HG03196 (cell line): ENCODE results near the gene GTPBP3.
"Not testable (repeated sequence)": the region's sequence is repeated elsewhere in the genome, so short reads cannot be mapped to it uniquely, and the experiment has no call there.

Experiments
- ATAC-seq: cut with Tn5 transposase; IDR thresholded peaks from one replicate; pipeline ENCODE4 v1.9.1; 2021; ENCODE audit not compliant: unreplicated experiment

The GTPBP3 gene

DNA sequence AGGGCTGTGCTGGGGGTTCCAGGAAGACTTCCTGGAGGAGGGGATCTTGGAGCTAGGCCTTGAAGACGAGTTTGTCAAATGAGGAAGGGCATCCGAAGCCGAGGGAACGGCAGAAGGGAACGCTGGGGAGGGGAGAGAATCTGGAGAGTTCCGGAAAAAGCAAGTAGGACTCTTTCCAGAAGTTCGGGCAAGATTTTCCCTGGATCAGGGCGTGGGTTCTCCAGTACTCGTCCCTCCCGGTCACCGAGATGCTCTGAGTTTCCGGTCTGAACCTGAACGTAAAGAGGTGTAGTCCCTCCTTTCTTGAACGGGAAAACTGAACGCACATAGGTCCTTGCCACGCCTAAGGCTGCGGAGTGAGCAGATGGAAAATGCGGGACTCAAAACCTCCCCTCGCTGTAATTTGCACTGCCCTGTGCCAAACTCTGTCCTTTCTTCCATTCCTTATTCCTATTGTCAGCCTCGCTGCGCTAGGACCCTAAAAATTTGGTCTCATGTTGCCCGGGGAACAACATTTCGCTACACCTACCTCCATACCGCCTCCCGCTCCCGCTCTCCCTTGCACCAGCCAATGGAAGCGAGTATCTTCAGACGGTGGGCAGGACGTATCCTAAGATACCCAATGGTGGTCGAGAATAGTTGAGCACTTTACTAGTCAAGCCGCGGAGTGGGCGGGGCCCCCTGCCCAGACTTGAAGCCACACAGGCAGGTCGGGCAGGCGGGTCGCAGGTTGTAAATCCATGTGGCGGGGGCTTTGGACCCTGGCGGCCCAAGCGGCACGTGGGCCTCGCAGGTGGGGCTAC, at the start of gene GTPBP3:
Gene GTPBP3, plus strand, starts transcription at position 682 of the 803 bp plus-strand sequence. Its CDS starts 59 bp downstream, at position 741.
- ATAC-seq: peak; percentile 75

DNA sequence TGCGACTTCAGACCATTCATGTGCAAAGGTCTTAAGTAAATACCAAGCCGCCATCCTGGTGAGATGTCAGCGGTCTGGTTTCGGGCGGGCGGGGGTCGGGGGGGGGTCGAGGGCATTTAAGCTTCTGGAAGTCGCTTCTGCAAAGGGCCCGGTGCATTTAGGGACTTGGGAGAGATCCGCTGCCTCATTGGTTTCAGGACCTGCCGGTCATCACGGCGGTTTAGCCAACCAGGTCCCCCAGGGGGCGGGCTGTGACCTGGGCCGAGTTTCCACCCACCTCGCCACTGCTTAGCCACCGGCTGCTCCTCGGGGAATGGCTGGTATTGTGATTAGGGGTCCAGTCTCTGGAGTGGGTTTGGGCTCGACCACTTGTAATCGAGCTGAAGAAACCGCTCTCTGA, 47.9 kb upstream of the GTPBP3 start:
- no peak for ATAC-seq

DNA sequence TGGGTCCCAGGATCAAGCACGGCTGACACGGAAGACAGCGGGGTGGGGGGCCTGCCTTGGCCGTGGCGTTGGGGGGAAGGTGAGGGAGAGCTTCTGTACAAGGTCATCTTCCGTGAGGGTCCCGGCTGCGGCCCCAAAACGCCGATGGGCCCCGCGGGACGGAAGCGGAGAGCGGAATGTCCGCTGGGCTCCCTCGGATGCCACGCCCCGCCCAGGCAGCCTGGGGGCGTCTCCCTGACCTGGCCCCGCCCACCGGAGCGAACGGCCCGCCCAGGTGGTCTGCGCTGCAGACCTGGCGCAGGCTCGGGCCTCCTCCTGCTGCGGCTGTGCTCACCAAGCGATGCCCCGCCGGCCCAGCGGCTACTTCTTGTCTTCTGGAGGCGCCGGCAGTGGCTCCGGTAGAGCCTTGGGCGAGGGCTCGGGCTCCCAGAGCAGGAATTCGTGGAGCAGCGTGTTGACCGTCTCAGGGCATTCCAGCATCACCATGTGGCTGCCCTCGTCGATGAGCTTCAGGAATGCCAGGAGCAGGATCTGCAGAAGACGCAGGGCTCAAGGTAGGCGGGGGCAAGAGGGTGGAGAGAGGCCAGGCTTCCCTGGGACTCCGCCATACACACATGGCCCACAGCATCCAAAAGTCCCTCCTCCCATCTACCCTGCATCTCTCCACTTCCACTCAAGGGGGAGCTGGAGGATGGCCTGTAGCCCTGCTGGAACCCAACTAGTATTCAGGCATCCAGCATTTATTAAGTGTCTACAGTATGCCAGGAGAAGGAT, 44.9 kb upstream of the GTPBP3 start:
- peak; percentile 76 for ATAC-seq

DNA sequence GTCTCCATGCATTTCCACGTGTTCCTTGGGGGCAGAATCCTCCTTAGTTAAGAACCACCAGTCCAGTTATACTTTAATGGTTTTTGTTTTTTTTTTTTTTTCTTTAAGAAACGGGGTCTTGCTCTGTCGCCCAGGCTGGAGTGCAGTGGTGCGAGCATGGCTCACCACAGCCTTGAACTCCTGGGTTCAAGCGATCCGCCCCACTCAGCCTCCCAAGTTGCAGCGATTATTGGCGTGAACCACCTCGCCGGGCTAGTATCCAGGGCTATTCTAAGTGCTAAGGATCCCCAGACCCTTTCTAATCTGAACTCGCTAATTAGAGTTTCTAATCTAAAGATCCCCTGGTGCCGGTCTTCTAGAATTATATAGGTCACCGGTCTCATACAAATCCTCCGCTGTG, 43.7 kb upstream of the GTPBP3 start:
- no peak for ATAC-seq

GRCh38 chr19:17294051-17294891, 43.1 kb upstream of the GTPBP3 start:
- no peak for ATAC-seq

DNA sequence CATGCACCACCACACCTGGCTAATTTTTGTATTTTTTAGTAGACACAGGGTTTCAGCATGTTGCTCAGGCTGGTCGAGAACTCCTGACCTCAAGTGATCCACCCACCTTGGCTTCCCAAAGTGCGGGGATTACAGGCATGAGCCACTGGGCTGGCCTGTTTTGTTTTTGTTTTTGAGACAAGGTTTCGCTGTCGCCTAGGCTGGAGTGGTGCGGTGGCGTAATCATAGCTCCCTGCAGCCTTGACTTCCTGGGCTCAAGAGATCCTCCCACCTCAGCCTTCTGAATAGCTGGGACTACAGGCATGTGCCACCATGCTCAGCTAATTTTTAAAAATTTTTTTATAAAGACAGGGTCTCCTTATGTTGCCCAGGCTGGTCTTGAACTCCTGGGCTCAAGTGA, 41.8 kb upstream of the GTPBP3 start:
- ATAC-seq: not testable (repeated sequence)

- no peak for ATAC-seq
Observed at GRCh38 chr19:17296273-17296672, 41.1 kb upstream of the GTPBP3 start.

DNA sequence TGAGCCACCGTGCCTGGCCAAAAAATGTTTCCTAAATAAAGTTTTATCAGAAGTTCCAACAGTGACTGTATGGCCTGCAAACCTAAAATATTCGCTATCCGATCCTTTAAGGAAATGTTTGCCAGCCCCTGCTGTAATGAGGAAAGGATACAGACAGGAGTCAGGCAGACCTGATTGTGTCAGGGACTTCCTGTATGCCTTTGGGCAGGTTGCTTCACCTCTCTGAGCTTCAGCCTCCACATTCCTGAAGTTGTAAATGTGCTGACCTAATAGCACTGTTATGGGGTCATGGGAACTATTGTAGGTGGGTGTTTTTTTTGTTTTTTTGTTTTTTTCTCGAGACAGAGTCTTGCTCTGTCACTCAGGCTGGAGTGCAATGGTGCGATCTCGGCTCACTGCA, 40.4 kb upstream of the GTPBP3 start:
- no peak for ATAC-seq

DNA sequence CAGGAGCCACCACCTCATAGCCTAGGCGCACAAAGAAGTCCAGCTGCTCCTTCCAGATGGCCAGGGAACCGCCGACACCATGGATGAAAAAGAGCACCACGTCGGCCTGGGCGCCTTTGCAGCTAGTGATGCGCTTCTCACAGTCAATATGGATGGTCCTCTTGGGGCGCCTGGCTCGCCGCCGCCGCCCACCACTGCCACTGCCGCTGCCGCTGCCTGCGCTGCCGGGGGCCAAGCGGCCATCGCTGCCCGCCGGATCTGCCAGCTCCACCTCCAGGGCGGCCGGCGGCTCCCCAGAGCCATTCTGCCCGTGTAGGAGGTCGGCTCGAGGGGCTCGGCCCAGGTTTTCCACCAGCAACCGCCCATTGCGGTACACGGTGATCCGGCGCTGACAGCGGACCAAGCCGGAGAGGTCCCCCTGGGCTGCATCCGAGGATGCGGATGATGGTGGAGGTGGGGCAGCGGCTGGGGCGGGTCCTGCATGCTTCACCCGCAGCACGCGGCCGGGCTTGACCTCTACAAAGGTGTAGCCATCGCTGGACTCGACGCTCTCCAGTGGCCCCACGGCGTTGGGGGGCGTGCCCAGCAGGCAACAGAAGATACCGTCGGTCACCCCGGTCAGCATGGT, 36.2 kb upstream of the GTPBP3 start:
- ATAC-seq: no peak

GRCh38 chr19:17302391-17303166, 34.8 kb upstream of the GTPBP3 start:
- ATAC-seq: no peak

DNA sequence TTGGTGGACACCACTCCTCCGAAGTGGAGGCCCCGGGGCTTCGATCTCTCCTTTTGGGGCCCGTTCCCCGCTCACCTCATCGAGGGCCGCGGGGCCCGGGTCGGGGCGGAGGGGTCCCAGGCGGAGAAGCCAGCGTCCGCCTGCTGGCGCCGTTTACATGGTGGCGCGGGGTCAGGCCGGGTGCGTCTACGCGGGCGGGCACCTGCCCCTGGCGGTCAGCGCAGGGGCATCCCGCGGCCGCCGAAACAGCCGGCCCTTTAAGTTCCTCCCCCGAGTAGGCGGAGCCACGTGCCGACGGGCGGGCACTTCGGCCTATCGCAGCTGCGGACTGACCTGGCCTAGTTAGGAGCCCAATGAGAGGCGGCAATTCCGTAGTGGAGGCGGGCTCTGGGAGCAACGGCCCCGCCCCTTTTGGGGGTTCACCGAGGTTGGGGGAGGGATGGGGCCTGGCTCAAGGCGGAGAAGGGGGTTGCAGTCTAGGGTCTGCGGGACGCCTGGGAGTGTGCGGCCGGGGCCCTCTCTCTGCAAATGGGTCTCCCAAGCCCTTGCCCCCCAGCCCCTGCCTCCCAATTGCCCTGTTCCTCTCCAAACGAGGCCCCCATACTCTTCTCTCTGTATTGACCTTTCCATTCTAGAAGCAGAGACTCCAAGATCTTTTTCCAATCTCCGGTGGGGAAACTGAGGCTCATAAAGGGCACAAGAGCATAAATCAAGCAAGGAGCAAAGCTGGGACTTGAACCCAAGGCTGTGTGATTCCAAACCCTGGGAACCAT, 34.0 kb upstream of the GTPBP3 start, which contains the start of gene ABHD8:
Gene ABHD8, minus strand, starts transcription at position 259 of the 773 bp plus-strand sequence. CDS start 1,809 bp downstream, outside the sequence.
- peak; percentile 44 for ATAC-seq

DNA sequence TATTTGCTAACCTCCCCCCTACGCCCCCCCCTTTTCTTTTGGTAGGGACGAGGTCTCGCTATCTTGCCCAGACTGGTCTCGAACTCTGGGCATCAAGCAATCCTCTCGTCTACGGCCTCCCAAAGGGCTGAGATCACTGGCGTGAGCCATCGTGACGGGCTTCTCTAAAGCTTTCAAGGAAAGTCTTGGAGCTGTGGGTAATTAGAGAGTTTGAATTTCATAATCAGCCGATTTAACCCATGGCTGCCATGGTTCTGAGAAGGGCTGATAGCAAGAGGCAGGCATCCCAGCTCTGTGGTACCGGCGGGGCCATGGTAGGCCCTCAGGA, 33.4 kb upstream of the GTPBP3 start:
- no peak for ATAC-seq

DNA sequence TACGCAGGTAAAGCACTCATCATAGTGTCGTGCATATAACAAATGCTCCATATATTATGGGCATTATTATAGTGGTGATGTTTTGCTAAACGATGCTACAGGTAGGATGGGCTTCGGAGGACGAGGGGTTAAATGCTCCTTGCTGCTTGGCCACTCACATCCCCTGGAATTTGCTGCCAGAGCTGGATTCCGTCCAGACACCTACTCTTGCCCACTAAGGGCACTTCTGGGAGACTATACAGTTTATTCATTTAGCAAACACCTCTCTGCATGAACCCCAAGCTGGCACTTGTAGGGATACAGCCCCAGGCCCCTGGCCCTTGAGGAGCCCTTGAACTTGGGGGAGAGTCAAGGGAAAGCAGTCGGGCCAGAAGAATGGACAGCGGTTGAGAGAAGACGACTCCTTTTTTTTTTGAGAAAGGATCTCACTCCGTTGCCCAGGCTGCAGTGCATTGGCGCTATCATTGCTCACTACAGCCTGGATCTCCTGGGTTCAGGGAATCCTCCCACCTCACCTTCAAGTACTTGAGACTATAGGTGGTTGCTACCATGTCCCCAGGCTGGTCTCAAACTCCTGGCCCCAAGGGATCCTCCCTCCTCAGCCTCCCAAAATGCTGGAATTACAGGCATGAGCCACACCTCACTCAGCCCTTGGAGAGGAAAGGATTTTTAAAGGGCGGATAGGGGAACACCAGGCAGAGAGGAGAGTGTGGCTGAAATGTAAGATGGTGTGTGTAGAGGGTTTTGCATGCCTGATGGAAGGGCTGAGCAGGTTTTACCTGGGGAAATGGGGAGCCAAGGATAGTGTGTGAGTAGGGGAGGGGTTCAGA, 32.8 kb upstream of the GTPBP3 start:
- ATAC-seq: no peak

- ATAC-seq: no peak
Observed at GRCh38 chr19:17305216-17305516, 32.2 kb upstream of the GTPBP3 start.

- peak; percentile 70 for ATAC-seq
Observed at GRCh38 chr19:17305517-17306284, 31.7 kb upstream of the GTPBP3 start, which contains the start of gene MRPL34. Gene MRPL34, plus strand, starts transcription at chr19:17305872. Its CDS starts 21 bp downstream, at chr19:17305893.

GRCh38 chr19:17306285-17306714, 31.1 kb upstream of the GTPBP3 start:
- peak; percentile 3 for ATAC-seq

GRCh38 chr19:17307876-17308377, 29.4 kb upstream of the GTPBP3 start:
- no peak for ATAC-seq
